Ishikawa (cell line): ENCODE results near the gene STOML1.

Experiments used
- CEBPB ChIP-seq: IDR thresholded peaks from 2 replicates; pipeline ENCODE4 v1.6.1; 2012
- CREB1 ChIP-seq: IDR thresholded peaks from 2 replicates; pipeline ENCODE4 v1.6.1; 2012; ENCODE audit warnings: low read depth
- EGR1 ChIP-seq: IDR thresholded peaks from 2 replicates; pipeline ENCODE4 v1.6.1; 2012
- EP300 ChIP-seq: IDR thresholded peaks from 2 replicates; pipeline ENCODE4 v1.6.1; 2012; ENCODE audit warnings: borderline replicate concordance
- FOXM1 ChIP-seq: IDR thresholded peaks from 2 replicates; pipeline ENCODE4 v1.6.1; 2012; ENCODE audit warnings: low read depth, borderline replicate concordance
- NFIC ChIP-seq: IDR thresholded peaks from 2 replicates; pipeline ENCODE4 v1.6.1; 2012
- RAD21 ChIP-seq: IDR thresholded peaks from 2 replicates; pipeline ENCODE4 v1.6.1; 2012; ENCODE audit warnings: low read depth
- TAF1 ChIP-seq: IDR thresholded peaks from 2 replicates; pipeline ENCODE4 v1.6.1; 2012; ENCODE audit warnings: low read depth, mild to moderate bottlenecking
- TCF12 ChIP-seq: IDR thresholded peaks from 2 replicates; pipeline ENCODE4 v1.6.1; 2012; ENCODE audit warnings: low read depth
- TEAD4 ChIP-seq: IDR thresholded peaks from 2 replicates; pipeline ENCODE4 v1.6.1; 2012
- YY1 ChIP-seq: IDR thresholded peaks from 2 replicates; pipeline ENCODE4 v1.6.1; 2012; ENCODE audit warnings: low read depth
- ZBTB7A ChIP-seq: IDR thresholded peaks from 2 replicates; pipeline ENCODE4 v1.6.1; 2012; ENCODE audit warnings: low read depth
- TF ChIP-seq, protein P1 (sequence below): IDR thresholded peaks from 2 replicates; pipeline ENCODE4 v1.6.1; 2012
- TF ChIP-seq, protein P2 (sequence below): IDR thresholded peaks from 2 replicates; pipeline ENCODE4 v1.6.1; 2012
- TF ChIP-seq, protein P3 (sequence below): IDR thresholded peaks from 2 replicates; pipeline ENCODE4 v1.6.1; 2012; ENCODE audit warnings: low read depth, mild to moderate bottlenecking

STOML1 gene

DNA sequence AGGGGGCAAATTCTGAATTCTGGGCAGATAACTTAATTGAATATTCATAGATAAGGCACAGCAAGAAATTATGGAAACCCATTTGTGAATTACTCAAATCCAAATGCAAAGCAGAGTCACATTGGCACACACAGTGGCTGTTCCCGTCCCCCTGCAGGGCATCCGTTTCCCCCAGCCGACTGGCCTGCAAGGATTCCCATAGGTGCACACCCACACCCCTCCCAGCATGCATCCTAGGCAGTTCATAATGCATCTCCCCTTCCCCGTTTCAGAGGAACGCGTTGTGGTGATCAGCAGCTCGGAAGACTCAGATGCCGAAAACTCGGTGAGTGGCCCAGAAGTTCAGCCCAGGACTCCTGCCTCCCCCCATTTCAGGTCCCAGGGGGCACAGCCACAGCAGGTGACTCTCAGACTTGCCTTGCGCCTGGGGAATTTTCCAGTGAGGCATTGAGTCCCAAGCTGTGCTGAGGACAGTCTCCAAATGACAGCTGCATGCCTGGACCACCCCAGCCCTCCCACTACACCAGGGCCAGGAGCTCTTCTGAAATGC lies 42.2 kb upstream of the STOML1 start:
- TF ChIP-seq EGR1 (no peak), NFIC (no peak), FOXM1 (no peak), CREB1 (no peak), CEBPB (no peak), ZBTB7A (no peak)

DNA sequence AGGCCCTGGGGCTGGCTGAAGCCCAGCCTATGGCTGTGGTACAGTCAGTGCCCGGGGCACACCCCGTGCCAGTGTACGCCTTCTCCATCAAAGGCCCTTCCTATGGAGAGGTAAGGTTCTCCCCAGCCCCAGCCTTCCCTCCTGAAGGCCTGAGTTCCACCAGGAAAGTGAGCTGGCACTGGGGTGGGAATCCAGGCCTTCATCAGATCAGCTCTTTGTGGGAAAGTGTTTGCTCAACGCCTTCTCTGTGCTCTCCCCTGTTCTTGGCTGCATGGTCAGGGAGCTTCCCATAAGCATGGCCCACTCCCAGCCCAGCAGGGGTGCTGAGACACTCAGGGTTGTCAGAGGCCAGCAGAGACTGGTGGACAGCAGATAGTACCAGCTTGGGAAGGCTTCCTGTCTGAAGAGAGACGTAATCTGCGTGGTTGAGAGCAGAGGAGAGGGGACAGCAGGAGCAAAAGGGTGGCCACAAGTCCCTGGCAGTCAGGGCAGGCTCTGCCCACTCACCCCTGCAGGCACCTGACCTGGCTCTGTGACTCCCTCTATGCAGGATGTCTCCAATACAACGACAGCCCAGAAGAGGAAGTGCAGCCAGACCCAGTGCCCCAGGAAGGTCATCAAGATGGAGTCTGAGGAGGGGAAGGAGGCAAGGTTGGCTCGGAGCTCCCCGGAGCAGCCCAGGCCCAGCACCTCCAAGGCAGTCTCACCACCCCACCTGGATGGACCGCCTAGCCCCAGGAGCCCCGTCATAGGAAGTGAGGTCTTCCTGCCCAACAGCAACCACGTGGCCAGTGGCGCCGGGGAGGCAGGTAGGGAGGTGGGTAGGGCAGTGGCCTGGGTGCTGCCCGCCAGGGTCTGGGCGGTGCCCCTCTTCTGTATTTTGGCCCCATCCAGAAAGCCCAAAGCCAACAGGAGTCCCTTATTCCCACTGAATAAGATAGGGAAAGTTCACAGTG lies 40.8 kb upstream of the STOML1 start:
- TF ChIP-seq EP300 (no peak), EGR1 (no peak), CREB1 (no peak)

DNA sequence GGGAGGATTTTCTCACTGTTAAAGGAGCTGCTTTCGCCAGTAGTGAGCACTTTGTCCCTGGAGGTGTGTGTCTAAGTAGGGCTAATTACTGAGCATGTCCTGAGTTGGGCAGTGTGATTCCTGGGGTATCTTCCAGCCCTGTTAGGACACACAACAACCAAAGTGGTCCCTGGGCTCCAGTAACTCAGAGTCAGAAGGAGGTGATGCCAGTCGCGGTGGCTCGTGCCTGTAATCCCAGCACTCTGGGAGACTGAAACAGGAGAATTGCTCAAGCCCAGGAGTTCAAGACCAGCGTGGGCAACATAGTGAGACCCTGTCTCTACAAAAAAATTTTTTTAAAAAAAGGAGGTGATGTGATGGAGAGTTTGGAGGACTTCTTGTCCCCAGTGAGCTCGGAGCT lies 40.0 kb upstream of the STOML1 start:
- TF ChIP-seq, protein P1, sequence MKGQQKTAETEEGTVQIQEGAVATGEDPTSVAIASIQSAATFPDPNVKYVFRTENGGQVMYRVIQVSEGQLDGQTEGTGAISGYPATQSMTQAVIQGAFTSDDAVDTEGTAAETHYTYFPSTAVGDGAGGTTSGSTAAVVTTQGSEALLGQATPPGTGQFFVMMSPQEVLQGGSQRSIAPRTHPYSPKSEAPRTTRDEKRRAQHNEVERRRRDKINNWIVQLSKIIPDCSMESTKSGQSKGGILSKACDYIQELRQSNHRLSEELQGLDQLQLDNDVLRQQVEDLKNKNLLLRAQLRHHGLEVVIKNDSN, result no peak
- no peak for TF ChIP-seq TAF1
- TF ChIP-seq CEBPB, result no peak
- TF ChIP-seq CREB1, result no peak
- TF ChIP-seq, protein P2, sequence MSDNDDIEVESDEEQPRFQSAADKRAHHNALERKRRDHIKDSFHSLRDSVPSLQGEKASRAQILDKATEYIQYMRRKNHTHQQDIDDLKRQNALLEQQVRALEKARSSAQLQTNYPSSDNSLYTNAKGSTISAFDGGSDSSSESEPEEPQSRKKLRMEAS, result no peak
- TF ChIP-seq RAD21, result no peak
- TF ChIP-seq YY1, result no peak
- no peak for TF ChIP-seq NFIC
- no peak for TF ChIP-seq FOXM1
- TF ChIP-seq, protein P3, sequence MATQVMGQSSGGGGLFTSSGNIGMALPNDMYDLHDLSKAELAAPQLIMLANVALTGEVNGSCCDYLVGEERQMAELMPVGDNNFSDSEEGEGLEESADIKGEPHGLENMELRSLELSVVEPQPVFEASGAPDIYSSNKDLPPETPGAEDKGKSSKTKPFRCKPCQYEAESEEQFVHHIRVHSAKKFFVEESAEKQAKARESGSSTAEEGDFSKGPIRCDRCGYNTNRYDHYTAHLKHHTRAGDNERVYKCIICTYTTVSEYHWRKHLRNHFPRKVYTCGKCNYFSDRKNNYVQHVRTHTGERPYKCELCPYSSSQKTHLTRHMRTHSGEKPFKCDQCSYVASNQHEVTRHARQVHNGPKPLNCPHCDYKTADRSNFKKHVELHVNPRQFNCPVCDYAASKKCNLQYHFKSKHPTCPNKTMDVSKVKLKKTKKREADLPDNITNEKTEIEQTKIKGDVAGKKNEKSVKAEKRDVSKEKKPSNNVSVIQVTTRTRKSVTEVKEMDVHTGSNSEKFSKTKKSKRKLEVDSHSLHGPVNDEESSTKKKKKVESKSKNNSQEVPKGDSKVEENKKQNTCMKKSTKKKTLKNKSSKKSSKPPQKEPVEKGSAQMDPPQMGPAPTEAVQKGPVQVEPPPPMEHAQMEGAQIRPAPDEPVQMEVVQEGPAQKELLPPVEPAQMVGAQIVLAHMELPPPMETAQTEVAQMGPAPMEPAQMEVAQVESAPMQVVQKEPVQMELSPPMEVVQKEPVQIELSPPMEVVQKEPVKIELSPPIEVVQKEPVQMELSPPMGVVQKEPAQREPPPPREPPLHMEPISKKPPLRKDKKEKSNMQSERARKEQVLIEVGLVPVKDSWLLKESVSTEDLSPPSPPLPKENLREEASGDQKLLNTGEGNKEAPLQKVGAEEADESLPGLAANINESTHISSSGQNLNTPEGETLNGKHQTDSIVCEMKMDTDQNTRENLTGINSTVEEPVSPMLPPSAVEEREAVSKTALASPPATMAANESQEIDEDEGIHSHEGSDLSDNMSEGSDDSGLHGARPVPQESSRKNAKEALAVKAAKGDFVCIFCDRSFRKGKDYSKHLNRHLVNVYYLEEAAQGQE, result no peak
- TF ChIP-seq TEAD4, result no peak
- TF ChIP-seq EP300, result no peak
- TF ChIP-seq TCF12, result no peak
- no peak for TF ChIP-seq EGR1
- TF ChIP-seq ZBTB7A, result no peak

DNA sequence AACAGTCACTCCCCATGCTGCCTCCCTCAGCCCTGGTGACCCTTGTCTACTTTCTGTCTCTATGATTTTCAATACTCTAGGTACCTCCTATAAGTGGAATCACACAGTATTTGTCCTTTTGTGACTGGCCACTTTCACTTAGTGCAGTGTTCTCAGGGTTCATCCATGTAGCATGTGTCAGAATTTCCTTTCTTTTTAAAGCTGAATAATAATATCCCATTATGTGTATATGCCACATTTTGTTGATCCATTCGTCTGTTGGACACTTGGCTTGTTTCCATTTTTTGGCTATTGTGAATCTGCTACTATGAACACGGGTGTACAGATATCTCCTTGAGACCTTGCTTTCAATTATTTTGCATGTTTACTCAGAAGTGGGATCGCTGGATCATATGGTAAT lies 36.6 kb upstream of the STOML1 start:
- TF ChIP-seq, protein P3, result no peak
- TF ChIP-seq, protein P1, result no peak
- TF ChIP-seq RAD21 (no peak), EGR1 (no peak), ZBTB7A (no peak)
- TF ChIP-seq, protein P2, result no peak

DNA sequence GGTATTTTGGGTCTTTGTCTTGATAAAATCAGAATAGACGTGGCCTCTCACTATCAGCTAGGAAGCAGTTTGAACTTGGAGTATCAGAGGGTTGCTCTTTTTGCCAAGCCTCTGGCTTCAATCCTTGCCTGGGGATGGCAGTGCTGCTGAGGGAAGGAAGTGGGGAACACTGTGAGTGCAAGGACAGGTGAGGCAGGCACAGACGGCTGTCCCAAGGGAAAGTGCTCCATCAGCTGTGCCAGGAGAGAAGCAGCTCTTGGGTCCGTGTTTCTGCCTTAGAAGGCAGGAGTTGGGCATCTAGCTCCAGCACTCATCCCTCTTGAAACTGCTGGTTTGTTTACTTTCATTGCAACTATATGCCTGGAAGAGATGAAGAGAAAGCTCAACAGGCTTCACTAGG lies 35.6 kb upstream of the STOML1 start:
- TF ChIP-seq, protein P1, result no peak
- TF ChIP-seq, protein P3, result no peak
- TF ChIP-seq FOXM1 (no peak), NFIC (no peak), YY1 (no peak), EGR1 (no peak), CREB1 (no peak), TEAD4 (no peak), CEBPB (no peak)
- TF ChIP-seq, protein P2, result no peak
